HCT116 (cell line): ENCODE results near the gene LASP1. TPM values are rescaled to one million over a fixed set of nuclear protein-coding genes. Genes with fewer than 3 reads are reported as not detected.

Experiments
- ATAC-seq: fragments of 200-7000 bp; cut with Tn5 transposase; 2 replicates; pipeline ENCODE4 v1.9.1; 2020; ENCODE audit warnings: mild to moderate bottlenecking, moderate library complexity
- BruUV-seq: library from RNA; stranded (reverse); fragments of 400-500 nt; replicated peaks from 2 replicates; lab custom pipeline; 2021; lab: Mats Ljungman, UMichigan
- CTCF ChIA-PET: fragments of 300-600 bp; sonication (Branson Sonifier 250); formaldehyde crosslinking; loops from one replicate; lab custom pipeline; 2021; ENCODE audit warnings: antibody characterized with exemption; lab: Charles Lee
- POLR2A ChIA-PET: fragments of 300-600, 350-600 bp; sonication (Branson Sonifier 250); formaldehyde crosslinking; loops from one replicate; lab custom pipeline; 2021; ENCODE audit warnings: antibody characterized with exemption; lab: Charles Lee
- RAD21 ChIA-PET, 2 experiments: fragments of 300-600 bp; sonication (Branson Sonifier 250); formaldehyde crosslinking; loops; one replicate each; lab custom pipeline; 2023; ENCODE audit warnings: low total read pairs in 2 of 2; ENCODE audit not compliant: uncharacterized antibody in 2 of 2, unreplicated experiment in 2 of 2, low non-redundant PET in 1 of 2; lab: Charles Lee
- DNase-seq: peaks from one replicate; pipeline ENCODE4 v3.0.0-alpha.2; 2010; ENCODE audit warnings: low read depth, low spot score
- H2AFZ ChIP-seq: fragments of 200-600 bp; shearing (Covaris generic), sonication (generic); 2 replicates; pipeline ENCODE4 v1.6.1; 2017; ENCODE audit warnings: low read depth, mixed run types, mixed read lengths, antibody characterized with exemption, low read length; ENCODE audit not compliant: poor library complexity, severe bottlenecking
- H3K27ac ChIP-seq: 2 replicates; pipeline ENCODE4 v1.5.1; 2012; ENCODE audit warnings: low read depth, low read length
- H3K27me3 ChIP-seq: fragments of 200-600 bp; sonication (generic); 2 replicates; pipeline ENCODE4 v1.6.1; 2016; ENCODE audit warnings: mixed run types, low read length, mixed read lengths; ENCODE audit not compliant: insufficient read depth
- H3K36me3 ChIP-seq, 2 experiments: fragments of 200-500 bp in 1 of 2; fragments of 200-600 bp in 1 of 2; sonication (Bioruptor generic) in 1 of 2; sonication (generic) in 1 of 2; 2 replicates each; pipeline versions ENCODE4 v1.5.1 to v1.6.1; 2014 to 2016; ENCODE audit warnings: low read length in 2 of 2, inconsistent platforms in 1 of 2, mixed read lengths in 1 of 2, mixed run types in 1 of 2; ENCODE audit not compliant: insufficient read depth in 2 of 2, control insufficient read depth in 1 of 2
- H3K4me1 ChIP-seq, 2 experiments: fragments of 200-600 bp in 1 of 2; sonication (generic) in 1 of 2; 2 replicates each; pipeline versions ENCODE4 v1.5.1 to v1.6.1; 2012 to 2017; ENCODE audit warnings: low read length in 2 of 2, inconsistent platforms in 1 of 2, mild to moderate bottlenecking in 1 of 2, mixed read lengths in 1 of 2, mixed run types in 1 of 2, moderate library complexity in 1 of 2; ENCODE audit not compliant: insufficient read depth in 2 of 2, control insufficient read depth in 1 of 2
- H3K4me2 ChIP-seq: fragments of 200-600 bp; sonication (generic); 2 replicates; pipeline ENCODE4 v1.6.1; 2017; ENCODE audit warnings: mixed run types, low read length, mixed read lengths
- H3K4me3 ChIP-seq, 2 experiments: fragments of 200-600 bp in 1 of 2; sonication (generic) in 1 of 2; replicated peaks in 1 of 2; 2 replicates each; pipeline ENCODE4 v1.5.1; 2011 to 2016; ENCODE audit warnings: low read length in 2 of 2, control low read depth in 1 of 2, low read depth in 1 of 2, mild to moderate bottlenecking in 1 of 2, mixed read lengths in 1 of 2, mixed run types in 1 of 2
- H3K79me2 ChIP-seq: fragments of 200-600 bp; sonication (generic); 2 replicates; pipeline ENCODE4 v1.6.1; 2017; ENCODE audit warnings: mild to moderate bottlenecking, mixed run types, low read length, moderate library complexity, mixed read lengths; ENCODE audit not compliant: insufficient read depth
- H3K9ac ChIP-seq: fragments of 200-600 bp; sonication (generic); 2 replicates; pipeline ENCODE4 v1.6.1; 2016; ENCODE audit warnings: low read length, mixed read lengths
- H3K9me2 ChIP-seq: fragments of 200-600 bp; sonication (generic), shearing (Covaris generic); 2 replicates; pipeline ENCODE4 v1.6.1; 2017; ENCODE audit warnings: mixed run types, mild to moderate bottlenecking, moderate library complexity; ENCODE audit not compliant: insufficient read depth
- H3K9me3 ChIP-seq, 2 experiments: fragments of 200-500 bp in 1 of 2; fragments of 200-600 bp in 1 of 2; sonication (Bioruptor generic) in 1 of 2; sonication (generic) in 1 of 2; 2 replicates each; pipeline ENCODE4 v1.6.1; 2014 to 2017; ENCODE audit warnings: low read length in 2 of 2, mixed read lengths in 2 of 2, inconsistent platforms in 1 of 2, low read depth in 1 of 2, mild to moderate bottlenecking in 1 of 2, mixed run types in 1 of 2, moderate library complexity in 1 of 2; ENCODE audit not compliant: control insufficient read depth in 1 of 2, insufficient read depth in 1 of 2
- H4K20me1 ChIP-seq: fragments of 200-600 bp; sonication (generic), shearing (Covaris generic); 2 replicates; pipeline ENCODE4 v1.6.1; 2017; ENCODE audit warnings: mixed run types, mild to moderate bottlenecking, moderate library complexity; ENCODE audit not compliant: insufficient read depth
- ATF3 ChIP-seq: IDR thresholded peaks from 2 replicates; pipeline ENCODE4 v1.6.1; 2012
- CEBPB ChIP-seq: IDR thresholded peaks from 2 replicates; pipeline ENCODE4 v1.6.1; 2012; ENCODE audit warnings: low read depth
- EGR1 ChIP-seq: IDR thresholded peaks from 2 replicates; pipeline ENCODE4 v1.6.1; 2012; ENCODE audit warnings: low read depth
- EZH2phosphoT487 ChIP-seq: fragments of 200-600 bp; IDR thresholded peaks from 2 replicates; pipeline ENCODE4 v1.6.1; 2018; ENCODE audit warnings: antibody characterized with exemption, borderline replicate concordance
- FOSL1 ChIP-seq: IDR thresholded peaks from 2 replicates; pipeline ENCODE4 v1.6.1; 2012; ENCODE audit warnings: low read depth
- JUND ChIP-seq: IDR thresholded peaks from 2 replicates; pipeline ENCODE4 v1.6.1; 2012
- MAX ChIP-seq: IDR thresholded peaks from 2 replicates; pipeline ENCODE4 v1.6.1; 2012
- SIN3A ChIP-seq: IDR thresholded peaks from 2 replicates; pipeline ENCODE4 v1.6.1; 2012; ENCODE audit warnings: low read depth
- SRF ChIP-seq: IDR thresholded peaks from 2 replicates; pipeline ENCODE4 v1.6.1; 2012; ENCODE audit warnings: low read depth
- TCF7L2 ChIP-seq: IDR thresholded peaks from 2 replicates; pipeline ENCODE4 v1.7.0; 2011; ENCODE audit warnings: borderline replicate concordance, inconsistent platforms; ENCODE audit not compliant: insufficient read depth, insufficient read length; ENCODE audit errors: extremely low read depth
- YY1 ChIP-seq: IDR thresholded peaks from 2 replicates; pipeline ENCODE4 v1.6.1; 2011; ENCODE audit warnings: low read length, low read depth, moderate library complexity, mild to moderate bottlenecking; ENCODE audit not compliant: insufficient replicate concordance; ENCODE audit errors: extremely low read depth
- ZFX ChIP-seq: fragments of 450-650 bp; IDR thresholded peaks from 2 replicates; pipeline ENCODE4 v1.6.1; 2017
- intact Hi-C: fragments of 100-400 bp; cut with micrococcal nuclease; formaldehyde crosslinking; loops from 2 replicates; pipeline ENCODE4 v1.10.0; 2022
- total RNA-seq: library from RNA; stranded (reverse); gene quantifications from one replicate; pipeline ENCODE4 v1.2.1, GENCODE V29; 2021; ENCODE audit not compliant: unreplicated experiment
- TF ChIP-seq, protein P1 (sequence below), 3 experiments: fragments of 200-600 bp in 1 of 3; sonication (generic) in 1 of 3; IDR thresholded peaks in 2 of 3; conservative IDR thresholded peaks in 1 of 3; 2 replicates each; pipeline ENCODE4 v1.5.1; 2012 to 2017; ENCODE audit warnings: low read depth in 2 of 3, low read length in 2 of 3, antibody characterized with exemption in 1 of 3, borderline replicate concordance in 1 of 3, control low read depth in 1 of 3, mild to moderate bottlenecking in 1 of 3, mixed read lengths in 1 of 3, mixed run types in 1 of 3, moderate library complexity in 1 of 3; ENCODE audit not compliant: insufficient read depth in 1 of 3

Gene LASP1
- total RNA-seq, 1 experiment from 2014 or later, result 149 TPM

DNA sequence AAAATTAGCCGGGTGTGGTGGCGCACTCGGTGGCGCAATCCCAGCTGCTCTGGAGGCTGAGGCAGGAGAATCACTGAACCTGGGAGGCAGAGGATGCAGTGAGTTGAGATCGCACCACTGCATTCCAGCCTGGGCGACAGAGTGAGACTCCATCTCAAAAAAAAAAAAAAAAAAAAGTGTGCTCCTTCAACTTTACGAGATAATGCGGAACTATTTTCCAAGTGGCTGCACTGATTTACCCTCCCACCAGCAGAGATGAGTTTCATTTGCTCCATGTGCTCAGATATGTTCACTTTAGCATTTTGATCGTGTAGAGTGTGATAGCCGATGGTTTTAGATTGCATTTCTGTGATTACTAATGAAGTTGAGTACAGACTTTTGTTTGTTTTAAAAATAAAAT, 35.5 kb downstream of the LASP1 start:
- Histone ChIP-seq H3K4me1 (no peaks in the 10 kb centered on the region), H3K9me3 (no peaks in the 10 kb centered on the region), H3K27ac (no peak overlapping the region), H3K9ac (no peak overlapping the region), H3K27me3 (no peaks in the 10 kb centered on the region), H3K36me3 (peaks cover 12 to 18% of the 10 kb centered on the region in 2 experiments; a peak in 3 of 4 replicates), H3K79me2 (peaks cover 57% of the 10 kb centered on the region), H3K4me3 (no peak overlapping the region), H4K20me1 (no peaks in the 10 kb centered on the region), H2AFZ (no peak overlapping the region), H3K4me2 (no peak overlapping the region), H3K9me2 (no peaks in the 10 kb centered on the region)
- no peak for ATAC-seq
- intact Hi-C loops, result no loop called here
- no TSS peak for BruUV-seq
- RAD21 ChIA-PET, result no interaction called here
- TF ChIP-seq ATF3 (no peak), TCF7L2 (no peak), SRF (no peak)
- CTCF ChIA-PET, result no interaction called here
- POLR2A ChIA-PET, result no interaction called here
- no peak for DNase-seq

DNA sequence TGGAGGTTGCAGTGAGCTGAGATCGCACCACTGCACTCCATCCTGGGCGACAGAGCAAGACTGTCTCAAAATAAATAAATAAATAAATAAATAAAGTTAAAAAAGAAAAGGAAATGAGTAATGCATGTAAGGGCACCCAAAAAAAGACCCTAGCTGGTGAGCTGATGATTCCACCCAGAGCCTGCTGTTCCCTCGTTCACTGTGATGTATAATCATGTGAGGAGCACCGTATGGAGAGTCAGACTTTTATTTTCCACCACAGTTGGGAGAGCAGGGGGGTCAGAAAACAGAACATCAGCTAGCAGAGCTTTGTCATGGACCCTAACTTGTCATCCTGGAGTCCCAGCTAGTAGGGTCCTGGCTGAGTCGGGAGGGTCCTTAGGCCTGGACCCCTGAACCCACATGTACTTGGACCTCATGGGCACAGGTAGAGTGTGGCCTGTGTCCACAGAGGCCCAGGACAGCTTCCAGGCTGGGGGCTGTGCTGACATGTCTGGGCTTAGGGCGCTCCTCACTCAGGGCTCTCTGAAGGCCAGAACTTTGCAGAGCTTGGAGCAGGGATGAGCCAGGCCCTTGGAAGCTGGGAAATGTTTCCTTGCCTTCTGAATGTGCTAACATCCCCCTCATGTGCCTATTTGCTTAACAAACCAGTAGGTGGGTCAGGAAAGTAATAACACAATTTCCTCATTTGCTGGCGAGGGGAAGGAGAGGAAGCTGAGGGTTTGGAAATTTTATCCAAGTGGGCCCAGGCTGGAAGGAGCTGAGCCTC, 36.8 kb downstream of the LASP1 start:
- no peak overlapping the region for H3K9ac ChIP-seq
- H3K36me3 ChIP-seq, result peaks cover 12 to 14% of the 10 kb centered on the region in 2 experiments; a peak in 3 of 4 replicates
- intact Hi-C loops, result no loop called here
- no peak overlapping the region for H3K4me2 ChIP-seq
- no peaks in the 10 kb centered on the region for H3K27me3 ChIP-seq
- CTCF ChIA-PET, result no interaction called here
- no peak for DNase-seq
- no peaks in the 10 kb centered on the region for H3K4me1 ChIP-seq
- BruUV-seq, result no TSS peak
- RAD21 ChIA-PET, result no interaction called here
- no peak overlapping the region for H2AFZ ChIP-seq
- H3K4me3 ChIP-seq, result no peak overlapping the region
- H3K27ac ChIP-seq, result no peak overlapping the region
- POLR2A ChIA-PET, result no interaction called here
- ATAC-seq, result no peak
- H3K79me2 ChIP-seq, result peaks cover 64% of the 10 kb centered on the region
- H4K20me1 ChIP-seq, result no peaks in the 10 kb centered on the region
- H3K9me3 ChIP-seq, result no peaks in the 10 kb centered on the region
- H3K9me2 ChIP-seq, result no peaks in the 10 kb centered on the region
- TF ChIP-seq EGR1, result no peak
- no peak for TF ChIP-seq MAX
- TF ChIP-seq EZH2phosphoT487, result no peak
- TF ChIP-seq FOSL1, result no peak
- no peak for TF ChIP-seq TCF7L2
- TF ChIP-seq, protein P1, sequence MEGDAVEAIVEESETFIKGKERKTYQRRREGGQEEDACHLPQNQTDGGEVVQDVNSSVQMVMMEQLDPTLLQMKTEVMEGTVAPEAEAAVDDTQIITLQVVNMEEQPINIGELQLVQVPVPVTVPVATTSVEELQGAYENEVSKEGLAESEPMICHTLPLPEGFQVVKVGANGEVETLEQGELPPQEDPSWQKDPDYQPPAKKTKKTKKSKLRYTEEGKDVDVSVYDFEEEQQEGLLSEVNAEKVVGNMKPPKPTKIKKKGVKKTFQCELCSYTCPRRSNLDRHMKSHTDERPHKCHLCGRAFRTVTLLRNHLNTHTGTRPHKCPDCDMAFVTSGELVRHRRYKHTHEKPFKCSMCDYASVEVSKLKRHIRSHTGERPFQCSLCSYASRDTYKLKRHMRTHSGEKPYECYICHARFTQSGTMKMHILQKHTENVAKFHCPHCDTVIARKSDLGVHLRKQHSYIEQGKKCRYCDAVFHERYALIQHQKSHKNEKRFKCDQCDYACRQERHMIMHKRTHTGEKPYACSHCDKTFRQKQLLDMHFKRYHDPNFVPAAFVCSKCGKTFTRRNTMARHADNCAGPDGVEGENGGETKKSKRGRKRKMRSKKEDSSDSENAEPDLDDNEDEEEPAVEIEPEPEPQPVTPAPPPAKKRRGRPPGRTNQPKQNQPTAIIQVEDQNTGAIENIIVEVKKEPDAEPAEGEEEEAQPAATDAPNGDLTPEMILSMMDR (IDR thresholded peaks at IDR 0.05 in 2 of 3, conservative IDR thresholded peaks at IDR 0.05 in 1 of 3; ENCODE audit: borderline replicate concordance in 1 of 3, insufficient read depth in 1 of 3, low read depth in 2 of 3, low read length in 2 of 3), result no peak
- TF ChIP-seq ZFX, result no peak
- TF ChIP-seq SIN3A, result no peak
- no peak for TF ChIP-seq ATF3
- no peak for TF ChIP-seq YY1
- TF ChIP-seq JUND, result no peak
- TF ChIP-seq CEBPB, result no peak
